AG09319 (cell line): ENCODE data around the gene CRACDL.

Source experiments
- DNase-seq: peaks from one replicate; pipeline ENCODE4 v3.0.0-alpha.2; 2010; ENCODE audit warnings: low read depth; ENCODE audit errors: extremely low read depth
- CTCF ChIP-seq: IDR thresholded peaks from 2 replicates; pipeline ENCODE4 v1.5.1; 2011; ENCODE audit warnings: low read depth, mild to moderate bottlenecking, inconsistent platforms, low read length, moderate library complexity

The CRACDL gene

GRCh38 chr2:98827625-98828368, 108.2 kb downstream of the CRACDL start:
- no peak for TF ChIP-seq CTCF
- no peak for DNase-seq

GRCh38 chr2:98826856-98827255, 109.2 kb downstream of the CRACDL start:
- no peak for DNase-seq
- no peak for TF ChIP-seq CTCF

GRCh38 chr2:98825858-98826257, 110.2 kb downstream of the CRACDL start:
- no peak for TF ChIP-seq CTCF

GRCh38 chr2:98825404-98825803, 110.6 kb downstream of the CRACDL start:
- no peak for TF ChIP-seq CTCF
- no peak for DNase-seq

More at GRCh38 chr2:98825858-98826257, 110.2 kb downstream of the CRACDL start:
- no peak for DNase-seq

GRCh38 chr2:98825020-98825350, 111.0 kb downstream of the CRACDL start:
- no peak for DNase-seq
- no peak for TF ChIP-seq CTCF

GRCh38 chr2:98824256-98825019, 111.6 kb downstream of the CRACDL start:
- TF ChIP-seq CTCF = no peak
- DNase-seq = no peak

GRCh38 chr2:98823196-98824170, 112.5 kb downstream of the CRACDL start:
- DNase-seq = no peak
- no peak for TF ChIP-seq CTCF
